WTC11 (cell line): Measurements from ENCODE around the gene POU6F1. TPM values are rescaled to one million over a fixed set of nuclear protein-coding genes. Genes with fewer than 3 reads are reported as not detected.
A peak's percentile ranks its signal among the peaks of the same experiment; 100 is the strongest.

Experiments
- ATAC-seq: fragments of 200-7000 bp; cut with Tn5 transposase; 2 replicates; pipeline ENCODE4 v1.10.0; 2021; ENCODE audit warnings: mild to moderate bottlenecking, moderate library complexity
- CTCF ChIA-PET: fragments of 300-600 bp; sonication (Branson Sonifier 250); formaldehyde crosslinking; loops from one replicate; lab custom pipeline; 2021; ENCODE audit warnings: antibody characterized with exemption; lab: Charles Lee
- POLR2A ChIA-PET: fragments of 350-600 bp; sonication (Branson Sonifier 250); formaldehyde crosslinking; loops from one replicate; lab custom pipeline; 2021; ENCODE audit warnings: antibody characterized with exemption; lab: Charles Lee
- DNase-seq: peaks from one replicate; pipeline ENCODE4 v3.0.0; 2021; ENCODE audit warnings: low spot score
- H3K27ac Mint-ChIP-seq: 2 replicates; pipeline ENCODE4 v1.8.0; 2021; ENCODE audit warnings: mixed read lengths
- H3K27me3 Mint-ChIP-seq: 2 replicates; pipeline ENCODE4 v1.8.0; 2021; ENCODE audit warnings: low read depth, mild to moderate bottlenecking, moderate library complexity, mixed read lengths
- H3K36me3 Mint-ChIP-seq: 2 replicates; pipeline ENCODE4 v1.8.0; 2021; ENCODE audit warnings: mixed read lengths
- H3K4me1 Mint-ChIP-seq: 2 replicates; pipeline ENCODE4 v1.8.0; 2022; ENCODE audit warnings: mixed read lengths
- H3K4me3 Mint-ChIP-seq: 2 replicates; pipeline ENCODE4 v1.8.0; 2021; ENCODE audit warnings: mild to moderate bottlenecking, moderate library complexity, mixed read lengths
- H3K9me3 Mint-ChIP-seq: 2 replicates; pipeline ENCODE4 v1.8.0; 2021; ENCODE audit warnings: mixed read lengths
- ATF2 ChIP-seq: sonication (generic); formaldehyde crosslinking; IDR thresholded peaks from 2 replicates; pipeline ENCODE4 v1.8.1; 2022; ENCODE audit warnings: low read depth, missing genetic modification reagents, borderline replicate concordance
- ESRRA ChIP-seq: sonication (generic); formaldehyde crosslinking; IDR thresholded peaks from 2 replicates; pipeline ENCODE4 v1.8.1; 2022; ENCODE audit warnings: mild to moderate bottlenecking, missing genetic modification reagents, borderline replicate concordance
- ZNF121 ChIP-seq: sonication (generic); formaldehyde crosslinking; IDR thresholded peaks from 2 replicates; pipeline ENCODE4 v1.8.0; 2023; ENCODE audit warnings: missing genetic modification reagents
- total RNA-seq: library from RNA; stranded (reverse); gene quantifications from 3 replicates; pipeline ENCODE4 v1.2.3, GENCODE V29; 2021

The POU6F1 gene
- total RNA-seq, 1 experiment from 2014 or later = 10.2 TPM

GRCh38 chr12:51139292-51139844, 78.5 kb downstream of the POU6F1 start:
- peaks cover 20% of the 10 kb centered on the region for H3K36me3 Mint-ChIP-seq
- H3K4me3 Mint-ChIP-seq = no peak overlapping the region
- peaks cover 8% of the 10 kb centered on the region for H3K9me3 Mint-ChIP-seq

More at GRCh38 chr12:51139292-51139844, 78.5 kb downstream of the POU6F1 start:
- CTCF ChIA-PET = no interaction called here
- POLR2A ChIA-PET = no interaction called here
- TF ChIP-seq ZNF121 (CRISPR knock-in tag) (peak; percentile 73), ATF2 (CRISPR knock-in tag) (no peak), ESRRA (CRISPR knock-in tag) (no peak)
- DNase-seq (no peak), ATAC-seq (no peak)
- Mint-ChIP-seq H3K27ac (peak overlapping the region; percentile 86; the same call in 1 of the 2 replicates), H3K4me1 (no peaks in the 10 kb centered on the region), H3K27me3 (no peaks in the 10 kb centered on the region)

Other genes with a start within 250 kb of the POU6F1 start
- 48.6 to 58.0 TPM (median 54.6 TPM) in 3 replicates for gene SLC11A2, start 191.7 kb downstream of the POU6F1 start, total RNA-seq
- gene LETMD1, start 169.7 kb downstream of the POU6F1 start, total RNA-seq = 43.3 to 45.9 TPM (median 45.8 TPM) in 3 replicates
- gene CSRNP2, start 134.5 kb downstream of the POU6F1 start, total RNA-seq = 33.7 to 36.1 TPM (median 34.2 TPM) in 3 replicates
- 35.4 to 37.8 TPM (median 37.4 TPM) in 3 replicates for gene TFCP2, start 44.9 kb downstream of the POU6F1 start, total RNA-seq
- gene DAZAP2, start 20.8 kb upstream of the POU6F1 start, total RNA-seq = 30.4 to 35.8 TPM (median 33.0 TPM) in 3 replicates
- 11.6 to 12.5 TPM (median 11.7 TPM) in 3 replicates for gene SMAGP, start 52.4 kb upstream of the POU6F1 start, total RNA-seq
- gene BIN2, start 106.1 kb upstream of the POU6F1 start, total RNA-seq = 0.14 to 0.44 TPM (median 0.20 TPM) in 3 replicates
- gene CELA1, start 128.6 kb upstream of the POU6F1 start, total RNA-seq = not detected in 3 replicates
- 11.0 to 18.3 TPM (median 11.2 TPM) in 3 replicates for gene GALNT6, start 173.3 kb upstream of the POU6F1 start, total RNA-seq
- gene SLC4A8, start 206.8 kb upstream of the POU6F1 start, total RNA-seq = 13.1 to 23.5 TPM (median 16.9 TPM) in 3 replicates